ENCODE measurements around the gene WDR64.
"Not testable (repeated sequence)": the region's sequence is repeated elsewhere in the genome, so short reads cannot be mapped to it uniquely, and the experiment has no call there.

Gene WDR64

DNA sequence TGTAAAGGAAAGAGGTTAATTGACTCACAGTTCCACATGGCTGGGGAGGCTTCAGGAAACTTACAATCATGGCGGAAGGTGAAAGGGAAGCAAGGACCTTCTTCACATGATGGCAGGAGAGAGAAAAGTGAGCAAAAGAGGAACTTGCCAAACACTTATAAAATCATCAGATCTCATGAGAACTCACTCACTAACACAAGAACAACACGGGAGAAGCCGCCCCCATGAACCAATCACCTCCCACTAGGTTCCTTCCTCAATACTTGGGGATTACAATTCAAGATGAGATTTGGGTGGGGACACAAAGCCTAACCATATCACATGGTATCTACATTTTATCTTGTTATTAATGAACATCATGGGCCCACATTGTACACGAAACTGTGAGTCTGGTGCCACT lies 51.7 kb downstream of the WDR64 start:
- not testable (repeated sequence) for DNase-seq

DNA sequence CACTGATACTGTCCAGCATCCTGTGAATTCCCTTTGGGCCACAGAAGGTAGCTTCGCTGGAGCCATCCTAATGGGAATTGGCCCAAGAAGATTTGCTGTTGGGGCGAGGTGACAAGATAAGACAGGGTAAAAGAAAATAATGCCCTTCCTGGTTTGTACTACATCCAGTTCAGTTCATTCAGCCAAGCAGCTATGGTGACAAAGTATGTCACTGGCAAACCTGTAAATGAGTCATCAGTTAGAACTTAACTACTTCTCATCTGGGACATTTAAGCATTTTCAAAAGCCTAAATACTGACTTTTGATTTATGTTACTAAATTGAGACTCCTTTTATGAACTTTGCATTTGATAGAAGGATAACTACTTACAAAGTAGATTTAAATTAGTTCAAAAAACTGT lies 54.2 kb downstream of the WDR64 start:
- DNase-seq: no peak

- DNase-seq: peak; percentile 69
These were observed 54.9 kb downstream of the WDR64 start for GRCh38 chr1:241706967-241707366.

DNA sequence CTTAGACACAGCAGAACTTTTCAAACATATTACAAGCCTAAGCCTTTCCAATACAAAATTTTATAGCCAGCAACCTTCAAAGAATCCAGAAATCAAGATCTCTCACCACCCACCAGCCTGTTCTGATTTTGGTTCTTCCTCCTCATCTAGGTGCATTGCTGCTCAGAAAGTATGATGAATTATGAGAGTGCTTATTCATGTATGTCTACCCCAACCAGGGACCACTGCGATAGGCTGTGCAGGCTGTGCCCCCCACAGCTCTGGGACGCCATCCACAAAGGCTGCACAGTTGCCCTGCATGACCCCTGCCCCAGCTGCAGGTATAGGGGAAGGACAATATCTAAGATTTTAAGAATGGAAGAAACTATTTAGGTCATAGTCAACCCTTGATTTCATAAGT lies 55.4 kb downstream of the WDR64 start:
- DNase-seq: no peak

- no peak for DNase-seq
These were observed 59.2 kb downstream of the WDR64 start for GRCh38 chr1:241711326-241711725.

DNA sequence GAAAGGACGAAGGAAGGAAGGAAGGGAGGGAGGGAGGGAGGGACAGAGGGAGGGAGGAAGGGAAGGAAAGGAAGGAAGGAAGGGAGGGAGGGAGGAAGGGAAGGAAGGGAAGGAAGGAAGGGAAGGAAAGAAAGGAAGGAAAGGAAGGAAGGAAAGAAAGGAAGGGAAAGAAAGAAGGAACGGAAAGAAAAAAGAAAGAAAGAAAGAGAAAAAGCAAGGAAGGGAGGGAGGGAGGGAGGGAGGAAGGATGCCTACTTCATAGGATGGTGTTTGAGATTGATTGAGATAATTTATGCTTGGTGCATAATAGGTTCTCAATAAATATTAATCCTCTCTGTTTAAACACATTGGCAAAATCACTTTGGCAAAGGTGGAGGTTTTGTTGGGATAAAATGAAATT lies 61.2 kb downstream of the WDR64 start:
- no peak for DNase-seq

DNA sequence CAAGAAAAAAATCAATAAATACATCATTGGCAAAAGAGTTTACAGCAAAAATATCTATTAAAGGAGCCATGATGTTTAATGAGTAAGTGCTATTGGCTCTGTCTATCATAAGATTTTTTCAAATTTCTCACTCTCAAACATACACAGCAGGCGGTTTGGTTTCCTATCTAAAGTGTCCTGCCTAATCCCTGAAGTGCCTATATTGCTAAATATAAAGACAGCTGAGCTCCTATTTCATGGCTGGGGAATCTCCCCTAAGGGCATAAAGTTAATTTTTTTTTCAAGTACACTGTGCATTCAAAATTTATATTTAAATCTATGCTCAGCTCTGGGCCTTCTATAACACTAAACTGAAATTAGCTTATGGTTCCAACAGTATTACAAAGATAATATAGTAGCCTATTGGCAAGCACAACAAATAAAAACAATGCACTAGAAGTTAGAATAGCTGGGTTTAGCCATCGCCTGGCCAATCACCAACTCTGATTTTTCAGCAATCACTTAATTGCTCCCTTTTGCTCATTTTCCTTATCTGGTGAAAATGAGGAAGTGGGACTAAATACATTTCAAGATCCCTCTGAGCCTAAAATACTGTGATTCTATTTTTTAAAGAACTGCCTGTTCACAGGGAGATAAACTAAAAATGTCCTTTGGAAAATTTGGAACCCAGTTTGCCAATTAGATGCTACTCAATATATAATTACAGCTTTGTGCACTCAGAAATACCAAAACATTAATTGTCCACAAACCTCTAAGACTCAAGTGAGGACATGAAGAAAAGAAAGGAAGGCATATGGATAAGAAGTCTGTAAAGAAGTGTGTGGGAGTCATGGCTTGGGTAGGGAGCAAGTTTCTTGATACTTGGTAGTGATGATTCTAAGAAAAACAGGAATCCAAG lies 62.5 kb downstream of the WDR64 start:
- DNase-seq: no peak

- DNase-seq: no peak
These were observed 63.4 kb downstream of the WDR64 start for GRCh38 chr1:241715435-241715834.

DNA sequence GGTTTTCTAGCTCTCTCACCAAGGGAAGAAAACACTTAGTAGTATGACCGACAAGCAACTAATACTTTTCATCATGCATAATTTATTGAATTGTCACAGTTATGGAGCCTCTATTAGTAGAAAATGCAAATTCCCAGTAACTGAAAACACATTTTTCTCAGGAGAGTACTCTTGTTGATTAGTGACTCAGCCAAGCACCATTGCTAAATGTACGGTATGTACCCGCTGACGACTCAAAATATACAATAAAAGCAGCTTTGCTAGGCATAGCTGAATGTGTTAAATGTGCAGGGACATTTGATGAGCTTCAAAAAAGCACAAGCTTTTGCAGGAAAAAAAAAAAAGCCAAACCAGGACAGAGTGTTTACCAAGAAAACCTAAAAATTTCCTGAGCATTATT lies 63.9 kb downstream of the WDR64 start:
- DNase-seq: no peak

- DNase-seq: no peak
These were observed 65.0 kb downstream of the WDR64 start for GRCh38 chr1:241716915-241717656.

GRCh38 chr1:241717975-241718374 lies 65.9 kb downstream of the WDR64 start:
- no peak for DNase-seq

DNA sequence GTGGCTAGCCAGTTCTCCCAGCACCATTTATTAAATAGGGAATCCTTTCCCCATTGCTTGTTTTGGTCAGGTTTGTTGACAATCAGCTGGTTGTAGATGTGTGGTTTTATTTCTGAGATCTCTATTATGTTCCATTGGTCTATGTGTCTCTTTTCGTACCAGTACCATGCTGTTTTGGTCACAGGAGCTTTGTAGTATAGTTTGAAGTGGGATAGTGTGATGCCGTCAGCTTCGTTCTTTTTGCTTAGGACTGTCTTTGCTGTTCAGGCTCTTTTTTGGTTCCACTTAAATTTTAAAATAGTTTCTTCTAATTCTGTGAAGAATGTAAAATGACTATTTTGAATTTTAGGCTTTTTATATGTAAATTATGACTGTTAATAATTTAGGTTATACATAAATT lies 68.9 kb downstream of the WDR64 start:
- DNase-seq: no peak

GRCh38 chr1:241722947-241723346 lies 70.9 kb downstream of the WDR64 start:
- DNase-seq: no peak

- no peak for DNase-seq
These were observed 72.8 kb downstream of the WDR64 start for GRCh38 chr1:241724741-241725356.

GRCh38 chr1:241730031-241730430 lies 78.0 kb downstream of the WDR64 start:
- no peak for DNase-seq

GRCh38 chr1:241733899-241734298 lies 81.8 kb downstream of the WDR64 start:
- no peak for DNase-seq

GRCh38 chr1:241734533-241734932 lies 82.5 kb downstream of the WDR64 start:
- DNase-seq: no peak

DNA sequence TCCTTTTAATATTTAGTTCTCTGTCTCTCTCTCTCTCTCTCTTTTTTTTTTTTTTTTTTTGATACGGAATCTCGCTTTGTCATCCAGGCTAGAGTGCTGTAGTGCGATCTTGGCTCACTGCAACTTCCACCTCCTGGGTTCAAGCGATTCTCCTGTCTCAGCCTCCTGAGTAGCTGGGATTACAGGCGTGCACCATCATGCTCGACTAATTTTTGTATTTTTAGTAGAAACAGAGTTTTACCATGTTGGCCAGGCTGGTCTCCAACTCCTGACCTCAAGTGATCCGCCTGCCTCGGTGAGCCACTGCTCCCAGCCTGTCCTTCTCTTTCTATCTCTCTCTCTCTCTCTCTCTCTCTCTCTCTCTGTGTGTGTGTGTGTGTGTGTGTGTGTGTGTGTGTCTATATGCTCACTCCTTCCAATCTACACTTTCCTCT lies 83.4 kb downstream of the WDR64 start:
- not testable (repeated sequence) for DNase-seq

DNA sequence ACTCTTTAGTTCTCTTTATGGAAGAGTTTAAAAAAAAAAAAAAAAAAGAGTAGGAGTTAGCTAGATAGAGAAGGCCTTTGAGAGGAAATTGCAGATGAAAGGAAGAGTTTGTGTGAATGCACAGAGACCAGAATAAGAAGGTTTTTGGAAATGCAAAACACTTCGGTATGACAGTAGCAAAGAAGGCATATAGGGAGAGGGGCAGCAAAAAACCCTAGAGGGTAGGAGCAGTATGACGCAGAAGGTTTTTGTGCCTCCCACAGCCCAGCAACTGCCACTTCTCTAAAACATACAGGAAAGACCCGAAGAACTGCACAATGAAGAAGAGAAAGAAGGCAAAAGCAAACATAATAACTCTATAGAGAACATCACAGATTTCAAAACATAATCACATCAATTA lies 84.3 kb downstream of the WDR64 start:
- no peak for DNase-seq

- no peak for DNase-seq
These were observed 86.4 kb downstream of the WDR64 start for GRCh38 chr1:241738284-241739078.

- no peak for DNase-seq
These were observed 90.0 kb downstream of the WDR64 start for GRCh38 chr1:241742084-241742483.

DNA sequence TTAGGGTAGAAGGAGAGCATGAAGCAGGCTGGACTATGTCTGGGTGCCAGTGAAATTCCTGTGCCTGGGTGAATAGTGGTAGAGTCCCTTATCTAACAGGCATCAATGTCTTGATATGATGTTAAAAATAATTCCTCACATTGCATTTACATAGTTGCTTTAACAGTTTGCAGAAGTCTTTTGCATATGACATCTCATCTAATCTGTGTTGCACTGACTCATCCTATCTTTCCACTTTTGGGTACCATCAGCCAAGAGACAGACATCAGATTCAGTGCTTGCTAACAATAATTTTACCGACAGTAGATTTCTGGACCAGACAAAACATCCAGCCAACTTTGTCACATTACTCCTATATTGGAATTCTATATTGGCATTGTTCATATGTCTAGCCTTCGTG lies 92.5 kb downstream of the WDR64 start:
- DNase-seq: no peak

GRCh38 chr1:241747992-241748391 lies 95.9 kb downstream of the WDR64 start:
- no peak for DNase-seq

Measured in NCI-H226 (cell line).